K562 (cell line): ENCODE data around the gene FEV. TPM values are rescaled to one million over a fixed set of nuclear protein-coding genes. Genes with fewer than 3 reads are reported as not detected.

Source experiments
- ATAC-seq: fragments of 200-7000 bp; cut with Tn5 transposase; 3 replicates; pipeline ENCODE4 v1.9.1; 2020; ENCODE audit warnings: moderate library complexity
- BruUV-seq: library from RNA; stranded (reverse); fragments of 400-500 nt; replicated peaks from 2 replicates; lab custom pipeline; 2021; lab: Mats Ljungman, UMichigan
- CTCF ChIA-PET: fragments of 300-600 bp; formaldehyde crosslinking; extraction: SDS; loops from one replicate; lab custom pipeline; 2021; ENCODE audit warnings: low intra/inter-chr PET ratio; lab: Yijun Ruan, JAX
- POLR2A ChIA-PET: fragments of 300-600, 350-650 bp; sonication (Branson Sonifier 250); formaldehyde crosslinking; extraction: SDS; loops from one replicate; lab custom pipeline; 2021; ENCODE audit warnings: antibody characterized with exemption, inconsistent platforms; lab: Yijun Ruan, JAX
- DNase-seq, 4 experiments: peaks; one replicate each; pipeline versions ENCODE4 v3.0.0 to v3.0.0-alpha.2; 2011 to 2018; ENCODE audit warnings: low spot score in 3 of 4, mixed read lengths in 3 of 4; ENCODE audit errors: extremely low read depth in 1 of 4
- FAIRE-seq: peaks from 2 replicates; lab custom pipeline; 2011; peaks lifted over from hg19 to GRCh38; lab: Jason Lieb, UNC
- H2AFZ ChIP-seq: 2 replicates; pipeline ENCODE4 v1.6.0; 2011; ENCODE audit warnings: low read depth, low read length, control low read depth, inconsistent platforms
- H3K27ac ChIP-seq: fragments of 200-600 bp; 3 replicates; pipeline ENCODE4 v1.8.0; 2011; ENCODE audit warnings: low read depth, mild to moderate bottlenecking, control low read depth, inconsistent platforms, low read length, moderate library complexity, mixed read lengths; ENCODE audit errors: extremely low read depth
- H3K27me3 ChIP-seq, 2 experiments: fragments of 300-600 bp in 1 of 2; 2 replicates in 1 of 2; 3 replicates in 1 of 2; pipeline versions ENCODE4 v1.6.0 to v1.8.0; 2011; ENCODE audit warnings: inconsistent platforms in 2 of 2, low read length in 2 of 2, mild to moderate bottlenecking in 1 of 2, mixed read lengths in 1 of 2, moderate library complexity in 1 of 2; ENCODE audit not compliant: control insufficient read depth in 2 of 2, insufficient read depth in 2 of 2
- H3K36me3 ChIP-seq: fragments of 300-600 bp; 3 replicates; pipeline ENCODE4 v1.8.0; 2011; ENCODE audit warnings: mild to moderate bottlenecking, low read length, inconsistent platforms; ENCODE audit not compliant: control insufficient read depth, insufficient read depth
- H3K4me1 ChIP-seq, 2 experiments: fragments of 200-600 bp in 1 of 2; replicated peaks in 1 of 2; 2 replicates in 1 of 2; 3 replicates in 1 of 2; pipeline versions ENCODE4 v1.5.1 to v1.8.0; 2011; ENCODE audit warnings: inconsistent platforms in 2 of 2, low read length in 2 of 2, mild to moderate bottlenecking in 1 of 2, mixed read lengths in 1 of 2, moderate library complexity in 1 of 2; ENCODE audit not compliant: control insufficient read depth in 2 of 2, insufficient read depth in 2 of 2
- H3K4me2 ChIP-seq: 2 replicates; pipeline ENCODE4 v1.6.1; 2011; ENCODE audit warnings: low read length, control low read depth, inconsistent platforms, mixed read lengths; ENCODE audit not compliant: insufficient read depth
- H3K4me3 ChIP-seq: fragments of 200-600 bp; sonication (generic), shearing (Covaris generic); 2 replicates; pipeline ENCODE4 v1.5.1; 2016; ENCODE audit warnings: control low read depth, inconsistent platforms
- H3K79me2 ChIP-seq: fragments of 200-600 bp; 3 replicates; pipeline ENCODE4 v1.8.0; 2011; ENCODE audit warnings: low read length, inconsistent platforms; ENCODE audit not compliant: control insufficient read depth, insufficient read depth
- H3K9ac ChIP-seq, 2 experiments: 2 replicates each; pipeline versions ENCODE4 v1.6.0 to v1.6.1; 2011; ENCODE audit warnings: low read depth in 2 of 2, low read length in 2 of 2, control low read depth in 1 of 2, inconsistent platforms in 1 of 2, mild to moderate bottlenecking in 1 of 2, mixed read lengths in 1 of 2; ENCODE audit not compliant: insufficient read depth in 1 of 2
- H3K9me1 ChIP-seq: one replicate; pipeline ENCODE4 v1.6.0; 2011; ENCODE audit warnings: inconsistent platforms, mild to moderate bottlenecking, low read length, moderate library complexity; ENCODE audit not compliant: control insufficient read depth, insufficient read depth
- H3K9me3 ChIP-seq: replicated peaks from 2 replicates; pipeline ENCODE4 v1.5.1; 2011; ENCODE audit warnings: low read depth, low read length, inconsistent platforms; ENCODE audit not compliant: control insufficient read depth, insufficient read depth
- H4K20me1 ChIP-seq: replicated peaks from 2 replicates; pipeline ENCODE4 v1.6.1; 2011; ENCODE audit warnings: low read length, inconsistent platforms, mixed read lengths; ENCODE audit not compliant: control insufficient read depth, insufficient read depth
- ARID1B ChIP-seq: fragments of 450-650 bp; IDR thresholded peaks from 2 replicates; pipeline ENCODE4 v1.6.1; 2016; ENCODE audit warnings: antibody characterized with exemption, mild to moderate bottlenecking, inconsistent platforms
- ARID3A ChIP-seq: IDR thresholded peaks from 2 replicates; pipeline ENCODE4 v1.6.1; 2012; ENCODE audit warnings: low read depth, low read length, improper control_type of control experiment, borderline replicate concordance
- HDAC8 ChIP-seq: fragments of 450-650 bp; IDR thresholded peaks from 2 replicates; pipeline ENCODE4 v1.6.1; 2016; ENCODE audit warnings: mild to moderate bottlenecking, missing genetic modification characterization, moderate library complexity, missing compliant biosample characterization
- HEY1 ChIP-seq: fragments of 250-450 bp; sonication (Bioruptor Pico); IDR thresholded peaks from 2 replicates; pipeline ENCODE4 v1.5.0; 2020; ENCODE audit warnings: mild to moderate bottlenecking, moderate library complexity, borderline replicate concordance
- NFYB ChIP-seq: IDR thresholded peaks from 2 replicates; pipeline ENCODE4 v1.6.1; 2011; ENCODE audit warnings: mild to moderate bottlenecking, moderate library complexity; ENCODE audit not compliant: insufficient read length; ENCODE audit errors: extremely low read depth
- SIX5 ChIP-seq, 2 experiments: IDR thresholded peaks; 2 replicates each; pipeline ENCODE4 v1.6.1; 2011; ENCODE audit warnings: low read length in 2 of 2, borderline replicate concordance in 1 of 2, low read depth in 1 of 2, mild to moderate bottlenecking in 1 of 2, moderate library complexity in 1 of 2; ENCODE audit not compliant: insufficient read depth in 1 of 2
- SNRNP70 ChIP-seq: fragments of 200-400 bp; formaldehyde crosslinking; optimal IDR thresholded peaks from 2 replicates; pipeline ENCODE3; 2017; ENCODE audit warnings: low read depth, low read length
- TBL1XR1 ChIP-seq, 2 experiments: IDR thresholded peaks; 2 replicates each; pipeline ENCODE4 v1.6.1; 2012; ENCODE audit warnings: improper control_type of control experiment in 2 of 2, low read length in 2 of 2, mild to moderate bottlenecking in 1 of 2
- VEZF1 ChIP-seq: fragments of 200-800 bp; sonication (Bioruptor generic); IDR thresholded peaks from 2 replicates; pipeline ENCODE4 v1.6.1; 2017; ENCODE audit warnings: missing genetic modification characterization, missing compliant biosample characterization
- ZNF197 ChIP-seq: fragments of 200-800 bp; sonication (Bioruptor generic); IDR thresholded peaks from 2 replicates; pipeline ENCODE4 v1.6.1; 2016; ENCODE audit warnings: low read depth, missing genetic modification characterization, missing compliant biosample characterization
- ZNF274 ChIP-seq: IDR thresholded peaks from 2 replicates; pipeline ENCODE4 v1.6.1; 2011; ENCODE audit warnings: low read depth, mild to moderate bottlenecking, low read length, moderate library complexity, borderline replicate concordance
- ZNF511 ChIP-seq: sonication (generic); formaldehyde crosslinking; IDR thresholded peaks from 2 replicates; pipeline ENCODE4 v1.8.0; 2022; ENCODE audit warnings: mild to moderate bottlenecking, missing genetic modification reagents
- WGBS: fragments of 100-300 bp; shearing (Covaris generic); methylation state at CpG from one replicate; pipeline ENCODE4 v1.1.6; 2016; ENCODE audit warnings: low coverage, mixed read lengths; ENCODE audit not compliant: insufficient coverage; ENCODE audit errors: missing lambda C conversion rate; 5-methylcytosine and 5-hydroxymethylcytosine counted together
- in situ Hi-C: fragments of 300-500 bp; cut with MboI; formaldehyde crosslinking; loops from 4 replicates; pipeline ENCODE4 v1.15.0; 2018; ENCODE audit warnings: inconsistent platforms, mixed read lengths
- intact Hi-C: fragments of 100-400 bp; cut with micrococcal nuclease; formaldehyde crosslinking; loops from 2 replicates; pipeline ENCODE4 v1.14.2; 2022
- polyA plus RNA-seq, 8 experiments: library from polyadenylated mRNA; depleted of rRNA in 4 of 8; stranded (reverse) in 5 of 8; unstranded in 3 of 8; fragments of >200 nt; fragmentation: Nextera tagmentation in 2 of 8; fragmentation: Illumina TruSeq in 1 of 8; extraction: Ambion mirVana in 2 of 8; extraction: Trizol in 1 of 8; gene quantifications; 2 replicates each; pipeline versions ENCODE4 v1.2.1 to v1.2.3, GENCODE V29; 2011 to 2014; ENCODE audit warnings: inconsistent platforms in 1 of 8, missing spikeins in 1 of 8
- total RNA-seq, 7 experiments: library from RNA; depleted of rRNA in 6 of 7; stranded (reverse); fragments of >200 nt in 6 of 7; fragmentation: Illumina TruSeq in 2 of 7; extraction: Trizol in 2 of 7; gene quantifications; 2 replicates each; pipeline versions ENCODE4 v1.2.1 to v1.2.3, GENCODE V29; 2011 to 2021; ENCODE audit warnings: low replicate concordance in 1 of 7

FEV gene
- total and polyA plus RNA-seq, 9 of the 15 experiments (the other 6 are each of a cell fraction or from before 2014, with no cell fraction given): 0.08 to 1.6 (median 0.62) TPM; not detected in 1

- TF ChIP-seq VEZF1 (CRISPR knock-in tag): no peak
- TF ChIP-seq ARID3A: no peak
- no peak for TF ChIP-seq SNRNP70
- TF ChIP-seq, all 486 proteins: peak for 0
Observed at GRCh38 chr2:219022616-219023015, 37.6 kb upstream of the FEV start (continued).

GRCh38 chr2:219022041-219022440 lies 37.1 kb upstream of the FEV start:
- Histone ChIP-seq H4K20me1 (0 out of 2 replicates have a peak, but pooled peaks cover 4% of the 10 kb centered on the region), H3K4me1 (no peaks in the 10 kb centered on the region), H3K4me3 (no peak overlapping the region)
- no peak for FAIRE-seq
- no peak for TF ChIP-seq ZNF274
- no peak for TF ChIP-seq SIX5 (IDR thresholded peaks at IDR 0.05; ENCODE audit: borderline replicate concordance in 1 of 2, insufficient read depth in 1 of 2, low read depth in 1 of 2, low read length in 2 of 2)
- no peak for TF ChIP-seq HEY1 (CRISPR knock-in tag)
- no peak for TF ChIP-seq NFYB
- TF ChIP-seq ZNF197 (CRISPR knock-in tag): no peak
- no peak for TF ChIP-seq ARID1B
- TF ChIP-seq HDAC8 (tag): no peak
- TF ChIP-seq TBL1XR1 (IDR thresholded peaks at IDR 0.05; ENCODE audit: low read length in 2 of 2): no peak
- TF ChIP-seq ZNF511 (CRISPR knock-in tag): no peak
- TF ChIP-seq, all 486 proteins: peak for 0
- no TSS peak for BruUV-seq
- WGBS: 0% methylated on average over 7 of the region's 12 CpGs
- Histone ChIP-seq H3K27ac (no peak overlapping the region), H3K4me2 (no peak overlapping the region), H3K79me2 (no peaks in the 10 kb centered on the region), H3K27me3 (peaks cover 0 to 70% of the 10 kb centered on the region in 2 experiments; a peak in 4 of 5 replicates), H3K9ac (no peak overlapping the region), H3K9me3 (no peaks in the 10 kb centered on the region), H2AFZ (no peak overlapping the region), H3K36me3 (no peaks in the 10 kb centered on the region), H3K9me1 (no peaks in the 10 kb centered on the region)
- intact Hi-C loops (no loop called here), in situ Hi-C loops (loop anchor here (10.0 kb wide), 1 partner anchor 133 kb away; no protein-coding TSS in a partner anchor)
- DNase-seq (no peak), ATAC-seq (no peak)
- ChIA-PET POLR2A (no interaction called here), CTCF (interaction anchor here (0.7 kb wide), 1 partner anchor 24 kb away, joined by 3 read pairs; no protein-coding TSS in a partner anchor)
